Measurements from ENCODE around the gene CIRBP. TPM values are rescaled to one million over a fixed set of nuclear protein-coding genes. Genes with fewer than 3 reads are reported as not detected.

The CIRBP gene
- total and polyA plus RNA-seq, 2 of the 13 experiments (the other 11 are each of a cell fraction or from before 2014, with no cell fraction given): 133 to 140 TPM

DNA sequence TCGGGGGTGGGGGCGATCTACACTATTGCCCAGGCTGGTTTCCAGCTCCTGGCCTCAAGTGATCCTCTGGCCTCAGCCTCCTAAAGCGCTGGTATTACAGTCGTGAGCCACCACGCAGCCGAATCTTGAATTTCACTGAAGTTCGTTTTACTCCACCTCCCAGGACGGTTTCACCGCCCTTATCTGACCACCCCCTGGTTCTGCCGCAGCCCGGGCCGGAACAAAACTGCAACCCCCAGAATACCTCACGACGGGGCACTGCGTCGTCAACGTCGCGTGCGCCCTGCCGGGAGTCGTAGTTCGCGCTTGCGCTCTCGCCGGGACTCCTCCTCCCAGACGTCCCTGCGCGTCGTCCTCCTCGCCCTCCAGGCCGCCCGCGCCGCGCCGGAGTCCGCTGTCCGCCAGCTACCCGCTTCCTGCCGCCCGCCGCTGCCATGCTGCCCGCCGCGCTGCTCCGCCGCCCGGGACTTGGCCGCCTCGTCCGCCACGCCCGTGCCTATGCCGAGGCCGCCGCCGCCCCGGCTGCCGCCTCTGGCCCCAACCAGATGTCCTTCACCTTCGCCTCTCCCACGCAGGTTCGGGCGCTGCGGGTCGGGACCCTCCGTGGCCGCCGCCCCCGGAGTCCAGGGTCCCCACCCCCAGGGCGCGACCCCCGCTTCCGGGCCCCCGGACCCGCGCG, 27.6 kb upstream of the CIRBP start, which contains the start of gene ATP5F1D (continued):
- TF ChIP-seq, protein P1, sequence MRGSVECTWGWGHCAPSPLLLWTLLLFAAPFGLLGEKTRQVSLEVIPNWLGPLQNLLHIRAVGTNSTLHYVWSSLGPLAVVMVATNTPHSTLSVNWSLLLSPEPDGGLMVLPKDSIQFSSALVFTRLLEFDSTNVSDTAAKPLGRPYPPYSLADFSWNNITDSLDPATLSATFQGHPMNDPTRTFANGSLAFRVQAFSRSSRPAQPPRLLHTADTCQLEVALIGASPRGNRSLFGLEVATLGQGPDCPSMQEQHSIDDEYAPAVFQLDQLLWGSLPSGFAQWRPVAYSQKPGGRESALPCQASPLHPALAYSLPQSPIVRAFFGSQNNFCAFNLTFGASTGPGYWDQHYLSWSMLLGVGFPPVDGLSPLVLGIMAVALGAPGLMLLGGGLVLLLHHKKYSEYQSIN (CRISPR knock-in tag; IDR thresholded peaks at IDR 0.05; ENCODE audit: borderline replicate concordance): no peak
- TF ChIP-seq PHF21A (CRISPR knock-in tag; IDR thresholded peaks at IDR 0.05): peak; percentile 62; the same call in 1 of the 2 replicates
- TF ChIP-seq ESRRA (CRISPR knock-in tag; IDR thresholded peaks at IDR 0.05; ENCODE audit: low read depth): 0 out of 2 replicates have a peak, but pooled peaks have one; percentile 24
- peak; percentile 25; the same call in 1 of the 2 replicates for TF ChIP-seq KDM3A (CRISPR knock-in tag; IDR thresholded peaks at IDR 0.05; ENCODE audit: low read depth)
- peak; percentile 7; the same call in 1 of the 2 replicates for TF ChIP-seq RARA (CRISPR knock-in tag; IDR thresholded peaks at IDR 0.05)
- no peak for TF ChIP-seq PRPF4 (IDR thresholded peaks at IDR 0.05; ENCODE audit: low read depth, low read length, poor library complexity, severe bottlenecking)
- TF ChIP-seq CREBL2 (CRISPR knock-in tag; IDR thresholded peaks at IDR 0.05; ENCODE audit: borderline replicate concordance): no peak
- TF ChIP-seq POLR2AphosphoS2 (IDR thresholded peaks at IDR 0.05; ENCODE audit: low read depth, low read length): no peak
- TF ChIP-seq ZNF660 (CRISPR knock-in tag; IDR thresholded peaks at IDR 0.05; ENCODE audit: borderline replicate concordance, low read depth): no peak
- no peak for TF ChIP-seq EHMT2 (IDR thresholded peaks at IDR 0.05; ENCODE audit: borderline replicate concordance, low read depth, low read length)
- TF ChIP-seq ZNF275 (CRISPR knock-in tag; IDR thresholded peaks at IDR 0.05; ENCODE audit: borderline replicate concordance): peak; percentile 42; the same call in 1 of the 2 replicates
- no peak for TF ChIP-seq ELK4 (CRISPR knock-in tag; IDR thresholded peaks at IDR 0.05; ENCODE audit: borderline replicate concordance)
- TF ChIP-seq TCF12 (IDR thresholded peaks at IDR 0.05): no peak
- TF ChIP-seq TCF12 (CRISPR knock-in tag; IDR thresholded peaks at IDR 0.05): peak; percentile 17; the same call in 1 of the 2 replicates
- no peak for TF ChIP-seq HNF1A (IDR thresholded peaks at IDR 0.05; ENCODE audit: low read depth)
- TF ChIP-seq HNF1A (CRISPR knock-in tag; IDR thresholded peaks at IDR 0.05; ENCODE audit: borderline replicate concordance): no peak
- TF ChIP-seq REPIN1 (CRISPR knock-in tag; IDR thresholded peaks at IDR 0.05; ENCODE audit: borderline replicate concordance, low read depth): no peak
- TF ChIP-seq SMC3 (IDR thresholded peaks at IDR 0.05; ENCODE audit: low read length): no peak
- TF ChIP-seq ZSCAN20 (CRISPR knock-in tag; IDR thresholded peaks at IDR 0.05; ENCODE audit: borderline replicate concordance): peak; percentile 67; the same call in 1 of the 2 replicates
- peak; percentile 36; the same call in 1 of the 2 replicates for TF ChIP-seq MAZ (IDR thresholded peaks at IDR 0.05; ENCODE audit: borderline replicate concordance, low read depth, low read length)
- TF ChIP-seq MAZ (CRISPR knock-in tag; IDR thresholded peaks at IDR 0.05; ENCODE audit: low read depth): peak; percentile 92; the same call in 1 of the 2 replicates

All from HepG2 (cell line).